A673 (cell line): Measurements from ENCODE around the gene NOD2.

Experiments
- CTCF ChIP-seq: fragments of 300-800, 200-600 bp; sonication (generic); conservative IDR thresholded peaks from 2 replicates; pipeline ENCODE4 v1.5.1; 2017; ENCODE audit warnings: low read depth, mild to moderate bottlenecking, antibody characterized with exemption, low read length, moderate library complexity, mixed read lengths
- EZH2 ChIP-seq: fragments of 200-600 bp; sonication (generic); IDR thresholded peaks from 2 replicates; pipeline ENCODE4 v1.6.1; 2017; ENCODE audit warnings: borderline replicate concordance, low read depth, mild to moderate bottlenecking, mixed read lengths, antibody characterized with exemption, low read length; ENCODE audit not compliant: poor library complexity, severe bottlenecking

GRCh38 chr16:50752471-50753235 lies 59.2 kb downstream of the NOD2 start:
- TF ChIP-seq CTCF = no peak
- no peak for TF ChIP-seq EZH2
